ENCODE results near the gene IFT25.

- TF ChIP-seq CTCF (IDR thresholded peaks at IDR 0.05) (no peak), POLR2A (IDR thresholded peaks at IDR 0.05) (no peak)
Observed at GRCh38 chr1:53956308-53957168, 11.0 kb upstream of the IFT25 start.
